SK-N-SH (cell line): Measurements from ENCODE around the gene ADAP1. TPM values are rescaled to one million over a fixed set of nuclear protein-coding genes. Genes with fewer than 3 reads are reported as not detected.

Experiments
- CTCF ChIA-PET: fragments of 300-600, 350-600 bp; formaldehyde crosslinking; extraction: SDS; loops from one replicate; lab custom pipeline; 2021; lab: Yijun Ruan, JAX
- POLR2A ChIA-PET: fragments of 350-600 bp; sonication (Branson Sonifier 250); formaldehyde crosslinking; extraction: SDS; loops from one replicate; lab custom pipeline; 2020; ENCODE audit warnings: antibody characterized with exemption, inconsistent platforms; lab: Yijun Ruan, JAX
- DNase-seq: peaks from one replicate; pipeline ENCODE4 v3.0.0; 2012
- H2AFZ ChIP-seq: fragments of 200-600 bp; sonication (generic); 2 replicates; pipeline ENCODE4 v1.8.1; 2016; ENCODE audit warnings: antibody characterized with exemption, mild to moderate bottlenecking, low read depth
- H3F3A ChIP-seq: fragments of 200-600 bp; sonication (generic); replicated peaks from 2 replicates; pipeline ENCODE3; 2016; ENCODE audit warnings: antibody characterized with exemption, mild to moderate bottlenecking; ENCODE audit not compliant: insufficient read depth
- H3K27ac ChIP-seq, 2 experiments: fragments of 200-500 bp in 1 of 2; fragments of 200-600 bp in 1 of 2; sonication (Bioruptor generic) in 1 of 2; sonication (generic), shearing (Covaris generic) in 1 of 2; 2 replicates each; pipeline versions ENCODE4 v1.5.1 to v1.6.1; 2014 to 2016; ENCODE audit warnings: low read depth in 2 of 2, inconsistent platforms in 1 of 2, low read length in 1 of 2, mild to moderate bottlenecking in 1 of 2, mixed read lengths in 1 of 2
- H3K27me3 ChIP-seq: fragments of 200-600 bp; sonication (generic), shearing (Covaris generic); 2 replicates; pipeline ENCODE4 v1.6.1; 2016; ENCODE audit warnings: mixed run types; ENCODE audit not compliant: insufficient read depth
- H3K36me3 ChIP-seq, 2 experiments: fragments of 200-500 bp in 1 of 2; fragments of 200-600 bp in 1 of 2; sonication (Bioruptor generic) in 1 of 2; sonication (generic) in 1 of 2; replicated peaks in 1 of 2; 2 replicates each; pipeline versions ENCODE3 to v1.5.1; 2014 to 2016; ENCODE audit warnings: low read length in 1 of 2, mild to moderate bottlenecking in 1 of 2; ENCODE audit not compliant: insufficient read depth in 2 of 2, control insufficient read depth in 1 of 2
- H3K4me1 ChIP-seq, 2 experiments: fragments of 200-500 bp in 1 of 2; fragments of 200-600 bp in 1 of 2; sonication (Bioruptor generic) in 1 of 2; sonication (generic), shearing (Covaris generic) in 1 of 2; 2 replicates each; pipeline versions ENCODE4 v1.5.1 to v1.6.1; 2014 to 2016; ENCODE audit warnings: low read depth in 1 of 2, low read length in 1 of 2, mixed run types in 1 of 2; ENCODE audit not compliant: insufficient read depth in 2 of 2, control insufficient read depth in 1 of 2
- H3K4me2 ChIP-seq: fragments of 200-600 bp; sonication (generic), shearing (Covaris generic); 2 replicates; pipeline ENCODE4 v1.6.1; 2017; ENCODE audit warnings: mixed run types
- H3K4me3 ChIP-seq, 2 experiments: fragments of 200-500 bp in 1 of 2; fragments of 200-600 bp in 1 of 2; sonication (Bioruptor generic) in 1 of 2; sonication (generic), shearing (Covaris generic) in 1 of 2; 2 replicates each; pipeline versions ENCODE4 v1.5.1 to v1.8.1; 2014 to 2016; ENCODE audit warnings: low read depth in 2 of 2, inconsistent platforms in 1 of 2, low read length in 1 of 2, mild to moderate bottlenecking in 1 of 2, mixed read lengths in 1 of 2, moderate library complexity in 1 of 2
- H3K79me2 ChIP-seq: fragments of 200-600 bp; sonication (generic); 2 replicates; pipeline ENCODE4 v1.8.1; 2017; ENCODE audit warnings: mild to moderate bottlenecking; ENCODE audit not compliant: insufficient read depth
- H3K9ac ChIP-seq: fragments of 200-600 bp; sonication (generic); 2 replicates; pipeline ENCODE4 v1.6.1; 2017; ENCODE audit warnings: mixed run types
- H3K9me2 ChIP-seq: fragments of 200-600 bp; sonication (generic); 2 replicates; pipeline ENCODE4 v1.6.1; 2017; ENCODE audit warnings: mixed run types
- H3K9me3 ChIP-seq: fragments of 200-600 bp; sonication (generic); 2 replicates; pipeline ENCODE4 v1.6.1; 2017; ENCODE audit warnings: mixed run types, mild to moderate bottlenecking, moderate library complexity
- H4K20me1 ChIP-seq: fragments of 200-600 bp; sonication (generic); 2 replicates; pipeline ENCODE4 v1.6.1; 2017; ENCODE audit warnings: mild to moderate bottlenecking, mixed run types; ENCODE audit not compliant: insufficient read depth
- CHD2 ChIP-seq: fragments of 150-350 bp; IDR thresholded peaks from 2 replicates; pipeline ENCODE4 v1.6.1; 2018; ENCODE audit warnings: low read length; ENCODE audit not compliant: partially characterized antibody
- EP300 ChIP-seq, 2 experiments: IDR thresholded peaks; 2 replicates each; pipeline versions ENCODE4 v1.4.0 to v1.6.1; 2012; ENCODE audit warnings: borderline replicate concordance in 1 of 2, low read depth in 1 of 2, low read length in 1 of 2
- FOXJ3 ChIP-seq: sonication (generic); formaldehyde crosslinking; IDR thresholded peaks from 2 replicates; pipeline ENCODE4 v1.5.1; 2020; ENCODE audit warnings: mild to moderate bottlenecking, missing genetic modification reagents
- MXI1 ChIP-seq: IDR thresholded peaks from 2 replicates; pipeline ENCODE4 v1.6.1; 2012; ENCODE audit warnings: mild to moderate bottlenecking, low read depth, low read length, improper control_type of control experiment
- PBX3 ChIP-seq: IDR thresholded peaks from 2 replicates; pipeline ENCODE4; 2012
- RAD21 ChIP-seq: IDR thresholded peaks from 2 replicates; pipeline ENCODE4 v1.6.1; 2012; ENCODE audit warnings: mild to moderate bottlenecking, low read length
- RCOR1 ChIP-seq: fragments of 150-350 bp; IDR thresholded peaks from 2 replicates; pipeline ENCODE4 v1.6.1; 2017; ENCODE audit warnings: antibody characterized with exemption, low read length
- SMC3 ChIP-seq: IDR thresholded peaks from 2 replicates; pipeline ENCODE4 v1.6.1; 2012; ENCODE audit warnings: low read depth, low read length, improper control_type of control experiment
- TAF1 ChIP-seq: IDR thresholded peaks from 2 replicates; pipeline ENCODE4 v1.6.1; 2012; ENCODE audit warnings: low read depth, mild to moderate bottlenecking, low read length, moderate library complexity, borderline replicate concordance
- TCF12 ChIP-seq: IDR thresholded peaks from 2 replicates; pipeline ENCODE4 v1.4.0; 2012
- USF1 ChIP-seq: IDR thresholded peaks from 2 replicates; pipeline ENCODE4 v1.4.0; 2012; ENCODE audit warnings: low read depth, borderline replicate concordance
- YY1 ChIP-seq: IDR thresholded peaks from 2 replicates; pipeline ENCODE4 v1.4.0; 2012; ENCODE audit warnings: low read depth, mild to moderate bottlenecking
- ZBTB33 ChIP-seq: IDR thresholded peaks from 2 replicates; pipeline ENCODE4 v1.4.0; 2012; ENCODE audit warnings: low read depth, borderline replicate concordance
- WGBS: methylation state at CpG from one replicate; pipeline ENCODE4 v1.1.6; 2017; ENCODE audit warnings: low lambda C conversion rate; 5-methylcytosine and 5-hydroxymethylcytosine counted together
- polyA plus RNA-seq, 3 experiments: library from polyadenylated mRNA; depleted of rRNA; stranded (reverse); fragments of >200 nt; gene quantifications; 2 replicates each; pipeline ENCODE4 v1.2.3, GENCODE V29; 2012

Gene ADAP1
- polyA plus RNA-seq, 1 of the 3 experiments (the other 2 are of a cell fraction): 3.2 TPM

GRCh38 chr7:849145-849544, 105.3 kb downstream of the ADAP1 start:
- Histone ChIP-seq H3K79me2 (peaks cover 61% of the 10 kb centered on the region; the same call in 1 of the 2 replicates), H3K9me3 (no peaks in the 10 kb centered on the region), H3F3A (no peaks in the 10 kb centered on the region), H4K20me1 (no peaks in the 10 kb centered on the region), H3K27me3 (no peaks in the 10 kb centered on the region), H3K36me3 (peaks cover 58 to 69% of the 10 kb centered on the region in 2 experiments), H3K9me2 (no peaks in the 10 kb centered on the region), H3K4me2 (no peak overlapping the region), H3K4me3 (no peak overlapping the region), H3K9ac (no peak overlapping the region), H3K4me1 (no peaks in the 10 kb centered on the region), H2AFZ (no peak overlapping the region), H3K27ac (no peak overlapping the region)
- 98% methylated on average over 14 of the region's 14 CpGs for WGBS
- CTCF ChIA-PET: interaction anchor here (1.0 to 2.2 kb wide), 4 partner anchors 13 to 63 kb away, joined by 4 to 7 read pairs (median 5); no protein-coding TSS in a partner anchor
- POLR2A ChIA-PET: no interaction called here
- DNase-seq: no peak
- TF ChIP-seq FOXJ3: no peak
- no peak for TF ChIP-seq USF1
- TF ChIP-seq CHD2: no peak
- TF ChIP-seq TAF1: no peak
- TF ChIP-seq RAD21: no peak
- no peak for TF ChIP-seq YY1
- no peak for TF ChIP-seq EP300 (IDR thresholded peaks at IDR 0.05; ENCODE audit: borderline replicate concordance in 1 of 2, low read depth in 1 of 2, low read length in 1 of 2)
- no peak for TF ChIP-seq PBX3
- no peak for TF ChIP-seq TCF12
- TF ChIP-seq RCOR1: no peak
- no peak for TF ChIP-seq MXI1
- TF ChIP-seq ZBTB33: no peak
- no peak for TF ChIP-seq SMC3

Other genes starting within 250 kb of the ADAP1 start
- 51.8 and 58.5 TPM in 2 replicates for gene DNAAF5, start 228.0 kb downstream of the ADAP1 start, polyA plus RNA-seq (2012; rRNA removed)
- 50.5 and 63.7 TPM in 2 replicates for gene PRKAR1B, start 227.4 kb downstream of the ADAP1 start, polyA plus RNA-seq (2012; rRNA removed)
- gene SUN1, start 122.2 kb downstream of the ADAP1 start, polyA plus RNA-seq (2012; rRNA removed): 369 and 560 TPM in 2 replicates
- 63.1 and 65.4 TPM in 2 replicates for gene GET4, start 78.1 kb downstream of the ADAP1 start, polyA plus RNA-seq (2012; rRNA removed)
- 7.6 TPM in 2 replicates for gene COX19, start 20.9 kb upstream of the ADAP1 start, polyA plus RNA-seq (2012; rRNA removed)
- 0.06 and 0.10 TPM in 2 replicates for gene CYP2W1, start 28.5 kb upstream of the ADAP1 start, polyA plus RNA-seq (2012; rRNA removed)
- gene GPR146, start 89.9 kb upstream of the ADAP1 start, polyA plus RNA-seq (2012; rRNA removed): 1.4 and 2.0 TPM in 2 replicates
- gene GPER1, start 133.4 kb upstream of the ADAP1 start, polyA plus RNA-seq (2012; rRNA removed): 4.0 and 6.4 TPM in 2 replicates
- 38.9 and 48.5 TPM in 2 replicates for gene ZFAND2A, start 205.5 kb upstream of the ADAP1 start, polyA plus RNA-seq (2012; rRNA removed)